NCI-H1930 (cell line): ENCODE data around the gene RNF34.
"Not testable (repeated sequence)": the region's sequence is repeated elsewhere in the genome, so short reads cannot be mapped to it uniquely, and the experiment has no call there.

ENCODE experiments used
- DNase-seq, 2 experiments: peaks; one replicate each; lab custom pipeline; 2025; lab: John Stamatoyannopoulos, UW

The RNF34 gene

GRCh38 chr12:121399391-121400331, at the start of gene RNF34:
Gene RNF34, plus strand, starts transcription at chr12:121400118. Its CDS starts 95 bp downstream, at chr12:121400213.
- DNase-seq, result peak; percentile 97 to 98

- DNase-seq, result peak; percentile 95 to 96
Measured at GRCh38 chr12:121351820-121352681, 47.9 kb upstream of the RNF34 start, which contains the start of gene ANAPC5. Gene ANAPC5, minus strand, starts transcription at chr12:121352411. Its CDS starts 71 bp downstream, at chr12:121352340.

- no peak for DNase-seq
Measured at GRCh38 chr12:121352682-121353018, 47.3 kb upstream of the RNF34 start.

- DNase-seq, result no peak
Measured at GRCh38 chr12:121355818-121356217, 44.1 kb upstream of the RNF34 start.

GRCh38 chr12:121356657-121357056, 43.3 kb upstream of the RNF34 start:
- DNase-seq, result no peak

- DNase-seq, result no peak
Measured at GRCh38 chr12:121357331-121357730, 42.6 kb upstream of the RNF34 start.

- DNase-seq, result no peak
Measured at GRCh38 chr12:121358073-121358472, 41.8 kb upstream of the RNF34 start.

GRCh38 chr12:121364683-121365121, 35.2 kb upstream of the RNF34 start:
- no peak for DNase-seq

GRCh38 chr12:121365416-121366062, 34.4 kb upstream of the RNF34 start:
- DNase-seq, result no peak

GRCh38 chr12:121366063-121366459, 33.9 kb upstream of the RNF34 start:
- DNase-seq, result no peak

- no peak for DNase-seq
Measured at GRCh38 chr12:121371404-121371803, 28.5 kb upstream of the RNF34 start.

GRCh38 chr12:121373755-121374154, 26.2 kb upstream of the RNF34 start:
- no peak for DNase-seq

GRCh38 chr12:121374336-121374735, 25.6 kb upstream of the RNF34 start:
- not testable (repeated sequence) for DNase-seq

- not testable (repeated sequence) for DNase-seq
Measured at GRCh38 chr12:121374945-121375584, 24.9 kb upstream of the RNF34 start.

GRCh38 chr12:121376754-121377697, 22.9 kb upstream of the RNF34 start:
- DNase-seq, result no peak

- DNase-seq, result no peak
Measured at GRCh38 chr12:121378736-121379135, 21.2 kb upstream of the RNF34 start.

GRCh38 chr12:121379945-121380344, 20.0 kb upstream of the RNF34 start:
- DNase-seq, result no peak

GRCh38 chr12:121383601-121384021, 16.3 kb upstream of the RNF34 start:
- no peak for DNase-seq

- DNase-seq, result not testable (repeated sequence)
Measured at GRCh38 chr12:121384891-121385290, 15.0 kb upstream of the RNF34 start.

- DNase-seq, result no peak
Measured at GRCh38 chr12:121388421-121388981, 11.4 kb upstream of the RNF34 start.
